SK-N-SH (cell line): Measurements from ENCODE around the gene ZNF106.

Experiments used
- CTCF ChIP-seq: fragments of 200-600 bp; sonication (generic); IDR thresholded peaks from 2 replicates; pipeline ENCODE4 v1.6.1; 2017; ENCODE audit warnings: antibody characterized with exemption, mild to moderate bottlenecking, moderate library complexity
- POLR2AphosphoS5 ChIP-seq: IDR thresholded peaks from 2 replicates; pipeline ENCODE4 v1.6.1; 2012; ENCODE audit warnings: low read depth, low read length
- RAD21 ChIP-seq: IDR thresholded peaks from 2 replicates; pipeline ENCODE4 v1.6.1; 2012; ENCODE audit warnings: mild to moderate bottlenecking, low read length
- TAF1 ChIP-seq: IDR thresholded peaks from 2 replicates; pipeline ENCODE4 v1.6.1; 2012; ENCODE audit warnings: low read depth, mild to moderate bottlenecking, low read length, moderate library complexity, borderline replicate concordance
- TCF12 ChIP-seq: IDR thresholded peaks from 2 replicates; pipeline ENCODE4 v1.4.0; 2012
- USF2 ChIP-seq: fragments of 150-350 bp; IDR thresholded peaks from 2 replicates; pipeline ENCODE4 v1.6.1; 2017; ENCODE audit warnings: antibody characterized with exemption, low read length, low read depth, borderline replicate concordance
- YY1 ChIP-seq: IDR thresholded peaks from 2 replicates; pipeline ENCODE4 v1.4.0; 2012; ENCODE audit warnings: low read depth, mild to moderate bottlenecking
- TF ChIP-seq, protein P1 (sequence below): IDR thresholded peaks from 2 replicates; pipeline ENCODE4; 2012

GRCh38 chr15:42456531-42456930 is 34.4 kb downstream of the ZNF106 start:
- TF ChIP-seq CTCF = no peak
- TF ChIP-seq TCF12 = no peak
- TF ChIP-seq, protein P1, sequence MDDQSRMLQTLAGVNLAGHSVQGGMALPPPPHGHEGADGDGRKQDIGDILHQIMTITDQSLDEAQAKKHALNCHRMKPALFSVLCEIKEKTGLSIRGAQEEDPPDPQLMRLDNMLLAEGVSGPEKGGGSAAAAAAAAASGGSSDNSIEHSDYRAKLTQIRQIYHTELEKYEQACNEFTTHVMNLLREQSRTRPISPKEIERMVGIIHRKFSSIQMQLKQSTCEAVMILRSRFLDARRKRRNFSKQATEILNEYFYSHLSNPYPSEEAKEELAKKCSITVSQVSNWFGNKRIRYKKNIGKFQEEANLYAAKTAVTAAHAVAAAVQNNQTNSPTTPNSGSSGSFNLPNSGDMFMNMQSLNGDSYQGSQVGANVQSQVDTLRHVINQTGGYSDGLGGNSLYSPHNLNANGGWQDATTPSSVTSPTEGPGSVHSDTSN = no peak
- TF ChIP-seq TAF1 = no peak
- TF ChIP-seq USF2 = no peak
- TF ChIP-seq RAD21 = no peak
- no peak for TF ChIP-seq YY1
- no peak for TF ChIP-seq POLR2AphosphoS5
